Activated CD4-positive, alpha-beta T cell treated with anti-CD3 and anti-CD28 coated beads, Interleukin-2, Interleukin-4, amounts not matched to agents 100 ng/mL and 50 ng/mL, durations not matched to agents 16 hours and 8 hours (primary cell): ENCODE data around the gene MYO5B.
A peak's percentile ranks its signal among the peaks of the same experiment; 100 is the strongest.
"Not testable (repeated sequence)": the region's sequence is repeated elsewhere in the genome, so short reads cannot be mapped to it uniquely, and the experiment has no call there.

Source experiments
- DNase-seq: peaks from one replicate; pipeline ENCODE4 v3.0.0-alpha.2; 2020; ENCODE audit warnings: low spot score

Gene MYO5B

DNA sequence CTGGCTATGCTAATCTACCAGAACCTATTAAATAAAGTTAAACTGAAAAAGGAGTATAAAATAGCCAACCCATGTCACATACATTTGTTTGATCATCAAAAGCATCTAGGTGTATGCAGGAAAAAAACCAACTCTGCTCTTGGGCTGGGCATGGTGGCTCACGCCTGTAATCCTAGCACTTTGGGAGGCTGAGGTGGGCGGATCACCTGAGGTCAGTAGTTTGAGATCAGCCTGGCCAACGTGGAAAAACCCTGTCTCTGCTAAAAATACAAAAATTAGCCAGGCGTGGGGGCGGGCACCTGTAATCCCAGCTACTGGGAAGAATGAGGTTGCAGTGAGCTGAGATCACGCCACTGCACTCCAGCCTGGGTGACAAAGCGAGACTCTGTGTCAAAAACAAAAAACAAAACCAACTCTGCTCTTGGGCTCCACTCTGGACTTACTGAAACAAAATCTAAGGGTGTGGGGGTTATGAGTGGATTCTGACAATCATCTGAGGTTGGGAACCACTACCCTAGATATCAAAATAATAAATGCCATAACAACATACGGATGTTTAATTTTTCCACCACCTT, 405.3 kb downstream of the MYO5B start:
- DNase-seq: not testable (repeated sequence)

DNA sequence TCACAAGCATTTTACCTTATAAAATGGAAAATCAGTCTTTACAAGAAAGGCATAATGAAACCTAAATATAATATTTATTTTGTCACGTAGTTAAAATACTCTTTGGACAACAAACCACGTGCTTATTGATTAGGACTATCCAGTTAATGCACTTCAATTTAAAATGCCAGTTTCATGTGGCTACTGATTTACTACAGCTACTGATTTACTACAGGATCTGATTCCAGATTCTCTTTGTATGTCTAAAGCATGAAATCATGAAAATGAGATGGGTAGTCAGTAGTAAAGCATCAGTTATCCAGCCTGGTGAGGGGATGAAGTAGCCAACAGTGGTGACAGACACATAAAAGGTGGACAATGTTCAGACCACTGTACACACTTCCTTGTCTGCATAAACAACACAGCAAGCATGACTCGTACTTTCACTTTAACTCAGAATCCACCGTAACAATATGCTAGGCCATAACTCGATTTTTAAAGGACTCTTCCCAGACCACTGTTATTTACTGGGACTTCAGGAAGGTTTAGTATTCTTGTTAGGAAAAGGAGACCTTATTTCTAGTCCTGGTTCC, 406.5 kb downstream of the MYO5B start:
- peak; percentile 50 for DNase-seq

DNA sequence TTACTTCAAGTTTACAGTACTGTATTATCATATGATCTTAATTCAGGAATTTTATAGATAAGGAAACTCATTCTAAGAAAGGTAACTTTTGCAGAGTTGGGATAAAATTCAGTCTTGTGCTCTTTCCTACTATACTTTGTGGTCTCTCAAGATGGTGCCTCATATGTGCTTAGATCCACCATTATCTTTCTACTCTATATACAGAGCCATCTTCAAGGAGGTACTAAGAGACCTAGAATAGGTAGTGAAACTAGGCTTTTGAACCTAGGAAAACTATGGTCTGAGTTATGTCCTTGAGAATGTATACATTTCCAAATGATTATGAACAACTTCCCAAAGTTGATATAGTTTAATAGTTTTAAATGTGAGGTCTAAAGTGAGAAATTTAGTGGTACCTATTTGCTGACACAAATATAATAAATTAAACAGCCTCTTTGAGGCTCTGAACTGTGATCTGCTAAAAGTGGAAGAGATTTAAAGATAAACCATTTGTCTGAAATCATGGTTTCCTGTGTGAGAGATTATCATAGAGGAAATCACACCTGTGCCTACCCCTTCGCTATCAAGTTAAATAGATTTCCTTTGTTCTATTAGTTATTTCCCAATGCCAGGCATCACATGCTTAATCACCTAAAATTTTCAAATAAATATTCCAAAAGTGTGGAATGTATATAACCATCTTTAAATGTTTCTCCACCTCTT, 408.8 kb downstream of the MYO5B start:
- no peak for DNase-seq

DNA sequence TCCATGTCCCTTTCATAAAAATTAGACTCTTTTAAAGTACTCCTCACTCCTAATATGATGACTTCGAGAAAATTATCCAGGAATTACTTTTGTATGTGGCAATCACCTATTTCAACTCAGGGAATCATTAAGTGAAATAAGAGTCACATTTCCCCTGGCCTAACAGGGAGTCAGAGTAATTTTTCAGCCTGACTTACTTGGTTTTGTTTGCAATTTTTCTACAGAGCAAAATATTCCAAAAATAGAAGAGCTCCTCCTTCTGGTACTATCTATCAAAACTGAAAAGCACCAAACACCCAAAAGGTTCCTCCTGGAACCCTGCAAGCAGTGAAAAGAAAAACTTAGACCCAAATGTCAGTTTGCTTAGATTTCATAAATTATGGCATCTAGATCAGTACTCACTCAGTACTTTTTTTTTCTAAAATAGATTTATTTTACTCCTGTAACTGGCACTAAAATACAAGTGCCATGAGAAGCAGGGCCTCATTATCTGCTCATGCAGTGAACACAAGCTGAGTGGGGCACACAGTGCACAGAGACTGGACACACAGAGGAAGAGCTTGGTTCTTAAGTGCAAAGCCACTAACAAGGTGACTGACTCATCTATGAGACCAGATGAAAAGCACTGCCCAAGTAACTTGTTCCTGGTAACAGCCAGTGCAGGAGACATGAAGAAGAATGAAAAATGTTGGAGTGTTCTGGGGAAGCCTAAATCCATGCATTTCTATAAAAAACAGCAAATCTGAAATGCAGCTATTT, 410.3 kb downstream of the MYO5B start:
- no peak for DNase-seq

DNA sequence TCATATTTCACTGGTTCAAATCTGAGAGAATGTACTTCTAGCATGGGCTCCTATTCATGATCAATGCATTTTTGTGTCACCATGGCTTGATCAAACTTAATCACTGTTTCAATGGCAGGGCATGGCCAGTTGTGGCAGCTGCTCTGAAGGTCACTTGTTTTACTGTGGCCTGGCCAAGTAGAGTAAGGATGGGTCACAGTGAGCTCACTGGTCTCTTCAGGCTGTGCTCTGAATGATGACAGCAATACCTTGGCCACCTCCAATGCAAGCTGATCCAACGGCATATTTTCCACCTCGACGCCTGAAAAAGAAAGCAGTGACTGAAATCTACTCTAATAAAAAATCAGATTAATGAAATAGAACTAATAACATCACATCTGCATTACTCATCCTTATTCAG, 411.3 kb downstream of the MYO5B start:
- DNase-seq: not testable (repeated sequence)

DNA sequence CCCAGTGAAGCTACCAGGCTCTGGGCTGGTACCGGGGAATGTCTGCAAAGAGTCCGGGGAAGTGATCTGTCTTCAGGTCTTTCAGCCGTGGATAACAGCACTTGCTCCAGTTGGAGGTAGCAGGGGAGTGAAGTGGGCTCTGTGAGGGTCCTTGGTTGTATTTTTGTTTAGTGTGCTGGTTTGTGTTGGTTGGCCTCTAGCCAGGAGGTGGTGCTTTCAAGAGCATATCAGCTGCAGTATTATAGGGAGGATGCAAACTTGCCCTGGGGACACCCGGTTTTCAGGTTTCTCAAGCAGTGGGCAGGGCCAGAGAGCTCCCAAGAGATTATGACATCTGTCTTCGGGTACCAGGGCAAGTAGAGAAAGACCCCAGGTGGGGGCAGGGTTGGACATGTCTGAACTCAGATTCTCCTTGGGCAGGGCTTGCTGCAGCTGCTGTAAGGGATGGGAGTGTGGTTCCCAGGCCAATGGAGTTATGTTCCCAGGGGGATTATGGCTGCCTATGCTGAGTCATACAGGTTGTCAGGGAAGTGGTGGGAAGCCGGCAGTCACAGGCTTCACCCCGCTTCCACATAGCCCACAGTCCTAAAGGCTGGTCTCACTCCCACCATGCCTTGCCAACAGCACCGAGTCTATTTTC, 416.0 kb downstream of the MYO5B start:
- DNase-seq: no peak
